T-helper 17 cell (primary cell): Measurements from ENCODE around the gene ACTN2. TPM values are rescaled to one million over a fixed set of nuclear protein-coding genes. Genes with fewer than 3 reads are reported as not detected.

Source experiments
- ATAC-seq: fragments of 150-1000 bp; cut with Tn5 transposase; 2 replicates; pipeline ENCODE4 v1.10.0; 2021; ENCODE audit warnings: mild to moderate bottlenecking, moderate library complexity
- DNase-seq, 3 donors: peaks; one replicate each; pipeline versions ENCODE4 v3.0.0 to v3.0.0-alpha.2; 2020 to 2021
- H3K9me3 ChIP-seq: one replicate; pipeline ENCODE4 v1.7.0; 2013; ENCODE audit warnings: low read length, mild to moderate bottlenecking; ENCODE audit not compliant: control insufficient read depth, poor library complexity, severe bottlenecking
- H3K27ac Mint-ChIP-seq: one replicate; pipeline ENCODE4 v1.8.0; 2022; ENCODE audit warnings: mild to moderate bottlenecking, moderate library complexity, mixed read lengths
- H3K27me3 Mint-ChIP-seq: one replicate; pipeline ENCODE4 v1.8.0; 2022; ENCODE audit warnings: mixed read lengths
- H3K36me3 Mint-ChIP-seq: one replicate; pipeline ENCODE4 v1.8.0; 2022; ENCODE audit warnings: low read depth, mixed read lengths
- H3K4me1 Mint-ChIP-seq: one replicate; pipeline ENCODE4 v1.8.0; 2022; ENCODE audit warnings: mild to moderate bottlenecking, mixed read lengths
- H3K4me3 Mint-ChIP-seq: one replicate; pipeline ENCODE4 v1.8.0; 2022; ENCODE audit warnings: mild to moderate bottlenecking, moderate library complexity, mixed read lengths
- total RNA-seq, 4 donors: library from RNA in 2 of 4; stranded (reverse) in 2 of 4; gene quantifications; one replicate each; pipeline ENCODE4 v1.2.3 and lab custom pipeline; 2022 to 2026

ACTN2 gene
- total RNA-seq, 2 donors from 2014 or later = not detected

DNA sequence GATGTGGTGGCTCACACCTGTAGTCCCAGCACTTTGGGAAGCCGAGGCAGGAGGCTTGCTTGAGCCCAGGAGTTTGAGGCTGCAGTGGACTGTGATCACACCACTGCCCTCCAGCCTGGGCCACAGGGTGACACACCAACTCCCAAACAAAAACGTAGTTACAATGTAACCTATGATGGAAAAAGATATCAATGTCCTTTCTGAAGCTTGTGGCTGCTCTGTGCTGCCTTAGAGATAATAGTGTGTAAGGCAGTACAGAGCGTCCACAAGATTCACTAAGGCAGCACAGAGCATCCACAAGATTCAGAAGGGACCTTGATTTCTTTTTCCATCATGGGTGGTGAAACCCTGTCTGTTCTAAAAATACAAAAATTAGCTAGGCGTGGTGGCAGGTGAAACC, 42.5 kb downstream of the ACTN2 start:
- Mint-ChIP-seq H3K4me1 (peaks cover 3% of the 10 kb centered on the region), H3K36me3 (peaks cover 2% of the 10 kb centered on the region), H3K27ac (no peak overlapping the region), H3K27me3 (peaks cover 33% of the 10 kb centered on the region), H3K4me3 (no peak overlapping the region)
- no peak for ATAC-seq
- no peak for DNase-seq
- H3K9me3 ChIP-seq = no peaks in the 10 kb centered on the region

DNA sequence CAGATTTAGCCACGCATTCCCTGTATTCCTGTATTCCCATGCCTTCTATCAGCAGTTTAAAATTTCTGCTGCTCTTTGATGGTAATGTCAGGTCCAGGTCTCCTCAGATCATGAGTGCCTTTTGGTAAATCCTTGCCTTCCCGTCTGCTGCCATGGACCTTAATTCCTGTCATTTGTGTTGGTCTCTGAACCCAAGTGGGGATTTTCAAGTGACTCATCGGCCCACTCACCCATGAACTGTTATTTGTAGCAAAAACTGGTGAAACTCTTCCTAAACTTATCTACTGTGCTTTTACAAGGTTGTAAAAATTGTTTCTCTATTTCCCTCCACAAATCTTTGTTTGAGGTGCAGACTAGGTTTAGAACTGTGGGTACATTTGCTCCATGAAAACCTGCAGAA, 47.4 kb downstream of the ACTN2 start:
- ATAC-seq = no peak
- H3K36me3 Mint-ChIP-seq = no peaks in the 10 kb centered on the region
- H3K27me3 Mint-ChIP-seq = peaks cover 29% of the 10 kb centered on the region
- no peak overlapping the region for H3K27ac Mint-ChIP-seq
- H3K4me3 Mint-ChIP-seq = no peak overlapping the region
- H3K9me3 ChIP-seq = no peaks in the 10 kb centered on the region
- peaks cover 2% of the 10 kb centered on the region for H3K4me1 Mint-ChIP-seq
- DNase-seq = no peak

DNA sequence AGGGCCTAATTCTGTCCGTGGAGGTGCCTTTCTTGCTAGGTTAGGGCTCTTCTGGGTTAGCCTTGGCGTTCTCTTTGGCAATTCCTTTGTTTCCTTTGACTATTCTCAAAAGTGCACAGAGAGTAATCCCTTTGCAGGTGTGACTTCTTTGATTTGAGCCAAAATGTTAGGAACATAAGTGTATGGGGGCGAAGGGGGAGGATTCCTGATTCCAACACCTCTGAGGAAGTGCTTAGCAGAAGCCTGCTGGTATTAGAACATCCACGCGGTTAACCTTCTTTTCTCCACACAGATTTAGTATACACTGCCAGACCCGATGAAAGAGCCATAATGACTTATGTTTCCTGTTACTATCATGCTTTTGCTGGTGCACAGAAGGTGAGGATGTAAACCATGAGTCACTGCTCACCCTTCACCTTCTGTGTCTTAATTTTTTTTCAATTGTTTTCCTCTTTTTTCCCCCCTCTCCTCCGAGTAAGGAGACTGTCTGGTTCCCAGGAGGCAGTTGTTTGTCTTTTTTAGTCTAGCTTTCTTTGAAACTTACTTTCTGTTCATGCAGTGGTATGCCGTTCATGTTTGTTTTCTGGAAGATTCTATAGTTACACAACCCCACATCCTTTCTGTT, 48.0 kb downstream of the ACTN2 start:
- ATAC-seq (no peak), DNase-seq (no peak)
- peaks cover 29% of the 10 kb centered on the region for H3K27me3 Mint-ChIP-seq
- H3K4me3 Mint-ChIP-seq = no peak overlapping the region
- no peaks in the 10 kb centered on the region for H3K36me3 Mint-ChIP-seq
- H3K9me3 ChIP-seq = no peaks in the 10 kb centered on the region
- no peak overlapping the region for H3K27ac Mint-ChIP-seq
- peaks cover 2% of the 10 kb centered on the region for H3K4me1 Mint-ChIP-seq

DNA sequence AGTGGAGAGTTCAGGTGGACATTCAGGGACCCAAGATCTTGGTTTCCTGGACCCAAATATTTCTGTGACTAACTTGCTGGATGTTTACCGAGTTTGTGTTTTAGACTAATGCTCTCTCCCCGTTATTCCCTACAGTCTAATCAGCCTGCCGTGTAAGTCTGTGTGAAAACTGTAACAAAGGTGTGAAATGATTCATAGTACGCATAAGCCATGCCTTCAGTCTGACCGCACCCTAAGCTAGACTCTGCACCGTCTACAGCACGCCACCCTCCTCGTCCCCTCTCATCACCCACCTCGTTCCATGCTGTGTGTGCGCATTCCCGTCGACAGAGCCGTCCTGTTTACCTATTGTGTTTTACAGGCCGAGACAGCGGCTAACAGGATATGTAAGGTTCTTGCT, 50.5 kb downstream of the ACTN2 start:
- no peak for ATAC-seq
- H3K27me3 Mint-ChIP-seq = peaks cover 34% of the 10 kb centered on the region
- peaks cover 4% of the 10 kb centered on the region for H3K36me3 Mint-ChIP-seq

DNA sequence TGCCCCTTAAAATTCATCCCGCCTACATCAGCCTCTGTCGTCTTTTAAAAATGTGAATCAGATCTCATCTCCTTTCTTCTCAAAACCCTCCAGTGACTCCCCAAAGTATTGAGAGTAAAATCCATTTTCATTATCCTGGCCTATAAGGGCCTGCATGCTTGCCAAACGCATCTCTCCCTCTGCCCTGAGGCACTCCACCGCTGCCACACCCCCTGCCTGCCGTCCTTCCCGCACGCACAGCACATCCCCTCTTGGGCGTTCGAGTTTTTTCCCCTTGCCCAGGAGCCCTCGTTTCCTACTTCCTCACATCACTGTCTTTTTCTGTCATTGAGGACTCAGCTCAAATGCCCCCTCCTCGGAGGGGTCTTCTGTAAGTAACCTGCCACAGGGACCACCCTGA, 55.5 kb downstream of the ACTN2 start:
- ATAC-seq (no peak), DNase-seq (no peak)
- Mint-ChIP-seq H3K27ac (no peak overlapping the region), H3K27me3 (peaks cover 41% of the 10 kb centered on the region), H3K36me3 (peaks cover 4% of the 10 kb centered on the region), H3K4me3 (no peak overlapping the region), H3K4me1 (no peaks in the 10 kb centered on the region)
- H3K9me3 ChIP-seq = no peaks in the 10 kb centered on the region

More for the DNA sequence above, 50.5 kb downstream of the ACTN2 start:
- H3K4me3 Mint-ChIP-seq = no peak overlapping the region
- H3K9me3 ChIP-seq = no peaks in the 10 kb centered on the region
- peaks cover 2% of the 10 kb centered on the region for H3K4me1 Mint-ChIP-seq
- H3K27ac Mint-ChIP-seq = no peak overlapping the region
- no peak for DNase-seq

DNA sequence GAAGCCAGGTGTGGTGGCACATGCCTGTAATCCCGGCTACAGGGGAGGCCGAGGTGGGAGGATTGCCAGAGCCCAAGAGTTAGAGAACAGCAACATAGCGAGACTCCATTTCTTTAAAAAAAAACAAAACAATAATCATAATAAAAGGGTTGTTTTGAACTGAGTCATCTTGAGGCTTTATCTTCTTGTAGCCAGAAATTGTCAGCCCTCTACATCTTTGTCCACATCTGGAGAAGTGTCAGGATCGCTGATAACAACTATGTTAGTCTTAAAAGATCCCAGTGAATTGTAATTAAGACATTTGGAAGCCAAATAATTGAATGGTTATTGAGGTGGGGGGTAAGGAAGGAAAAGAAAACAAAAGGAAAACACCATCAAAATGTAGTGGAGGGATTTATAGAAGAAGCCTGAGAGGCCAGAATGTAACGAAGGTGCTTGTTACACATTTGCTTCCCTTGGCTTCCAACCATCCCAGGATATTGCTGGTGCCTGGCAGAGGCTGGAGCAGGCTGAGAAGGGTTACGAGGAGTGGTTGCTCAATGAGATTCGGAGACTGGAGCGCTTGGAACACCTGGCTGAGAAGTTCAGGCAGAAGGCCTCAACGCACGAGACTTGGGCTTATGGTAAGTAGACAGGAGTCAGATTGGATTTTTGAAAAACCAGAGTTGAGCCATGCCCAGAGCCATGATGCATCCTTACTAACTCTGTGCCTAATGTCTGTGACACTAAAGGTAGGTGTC, 56.3 kb downstream of the ACTN2 start:
- Mint-ChIP-seq H3K27me3 (peaks cover 47% of the 10 kb centered on the region), H3K27ac (no peak overlapping the region), H3K4me3 (no peak overlapping the region), H3K36me3 (peaks cover 4% of the 10 kb centered on the region), H3K4me1 (no peaks in the 10 kb centered on the region)
- no peak for ATAC-seq
- no peaks in the 10 kb centered on the region for H3K9me3 ChIP-seq
- no peak for DNase-seq

DNA sequence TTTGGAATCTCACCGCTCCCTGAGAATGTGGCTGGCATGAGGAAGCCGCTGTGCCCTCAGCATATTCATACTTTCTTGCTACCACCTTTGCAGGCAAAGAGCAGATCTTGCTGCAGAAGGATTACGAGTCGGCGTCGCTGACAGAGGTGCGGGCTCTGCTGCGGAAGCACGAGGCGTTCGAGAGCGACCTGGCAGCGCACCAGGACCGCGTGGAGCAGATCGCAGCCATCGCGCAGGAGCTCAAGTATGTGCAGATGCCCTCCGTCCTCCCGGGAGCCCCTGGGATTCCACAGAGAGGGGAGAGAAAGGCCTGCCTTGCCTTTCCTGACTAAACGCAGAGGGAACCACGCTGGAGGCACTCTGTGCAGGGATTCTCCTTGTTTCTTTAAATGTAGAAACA, 58.2 kb downstream of the ACTN2 start:
- H3K4me3 Mint-ChIP-seq = no peak overlapping the region
- ATAC-seq = no peak
- H3K36me3 Mint-ChIP-seq = peaks cover 4% of the 10 kb centered on the region
- H3K9me3 ChIP-seq = no peaks in the 10 kb centered on the region
- peaks cover 61% of the 10 kb centered on the region for H3K27me3 Mint-ChIP-seq
- H3K4me1 Mint-ChIP-seq = no peaks in the 10 kb centered on the region
- no peak for DNase-seq
- H3K27ac Mint-ChIP-seq = no peak overlapping the region

DNA sequence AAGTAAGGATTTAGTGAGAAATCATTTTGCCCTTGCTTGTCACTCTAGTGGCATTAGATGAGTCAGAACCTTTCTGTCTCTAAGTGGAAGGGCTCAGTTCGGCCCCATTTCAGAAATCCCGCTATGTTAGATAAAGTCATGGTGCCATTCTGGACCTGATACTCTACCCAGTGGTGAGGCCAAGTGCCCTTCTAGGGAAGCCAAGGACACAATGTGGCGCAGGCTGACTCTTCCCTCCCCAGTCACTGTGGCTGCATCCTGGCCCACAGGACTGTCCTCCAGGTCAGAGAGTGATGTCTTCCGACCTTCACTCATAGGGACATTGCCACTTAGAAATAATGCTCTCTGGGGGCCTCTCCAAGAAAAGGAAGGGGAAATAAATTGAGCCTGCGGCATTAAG, 60.5 kb downstream of the ACTN2 start:
- no peak for ATAC-seq
- Mint-ChIP-seq H3K4me1 (no peaks in the 10 kb centered on the region), H3K27me3 (peaks cover 55% of the 10 kb centered on the region), H3K4me3 (no peak overlapping the region), H3K27ac (no peak overlapping the region), H3K36me3 (no peaks in the 10 kb centered on the region)
- no peaks in the 10 kb centered on the region for H3K9me3 ChIP-seq
- no peak for DNase-seq

DNA sequence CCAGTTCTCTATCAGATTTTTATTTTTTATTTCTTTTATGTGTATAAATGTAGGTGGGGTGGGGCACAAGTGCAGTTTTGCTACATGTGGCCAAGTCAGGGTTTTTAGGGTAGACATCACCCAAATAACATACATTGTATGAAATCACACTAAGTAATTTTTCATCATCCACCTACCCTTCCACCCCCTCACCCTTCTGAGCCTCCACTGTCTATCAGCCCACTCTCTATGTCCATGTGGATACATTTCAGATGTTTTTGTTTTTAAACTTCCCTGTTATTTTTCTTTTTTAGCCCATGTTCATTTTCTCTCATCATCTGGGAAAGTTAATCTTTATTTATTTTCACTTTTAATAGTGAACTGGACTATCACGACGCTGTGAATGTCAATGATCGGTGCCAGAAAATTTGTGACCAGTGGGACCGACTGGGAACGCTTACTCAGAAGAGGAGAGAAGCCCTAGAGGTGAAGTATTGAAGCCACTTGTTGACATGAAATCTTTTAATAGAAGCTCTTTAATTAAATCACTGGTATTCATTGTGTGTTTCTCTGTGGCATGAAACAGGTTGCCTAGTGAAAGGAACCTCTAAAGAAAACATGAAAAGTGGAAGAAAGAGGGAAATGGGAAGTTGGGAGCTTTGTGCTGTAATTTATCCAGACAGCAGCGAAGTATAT, 61.1 kb downstream of the ACTN2 start:
- no peaks in the 10 kb centered on the region for H3K36me3 Mint-ChIP-seq

DNA sequence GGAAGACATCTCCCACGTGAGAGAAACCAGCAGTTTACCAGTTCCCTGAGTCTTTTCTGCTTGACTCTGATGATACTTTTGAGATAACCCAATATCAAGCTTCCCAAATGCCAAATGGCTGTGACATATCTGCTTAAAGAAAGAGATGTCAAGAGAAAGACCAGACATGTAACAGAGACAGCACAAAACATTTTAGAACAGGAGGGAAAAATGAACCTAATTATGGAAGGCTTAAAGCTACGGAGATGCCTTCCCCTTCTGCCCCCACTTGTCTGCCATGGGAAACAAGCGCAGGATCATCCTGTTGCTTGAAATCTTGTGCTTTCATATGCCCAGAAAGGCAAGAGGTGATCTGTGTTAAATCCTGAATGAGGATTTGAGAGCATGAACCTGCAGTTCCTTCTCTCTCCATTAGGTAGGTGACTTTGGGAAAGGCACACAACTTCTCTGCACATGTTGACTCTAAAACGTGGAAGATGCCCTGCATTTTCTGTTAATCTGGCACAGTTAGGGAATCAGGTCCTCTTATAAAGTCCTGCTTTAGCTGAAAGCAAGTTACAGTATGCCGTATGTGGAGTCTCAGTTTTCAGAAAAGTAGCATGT, 62.1 kb downstream of the ACTN2 start:
- peaks cover 45% of the 10 kb centered on the region for H3K27me3 Mint-ChIP-seq
- no peak overlapping the region for H3K4me3 Mint-ChIP-seq

More for the DNA sequence above, 61.1 kb downstream of the ACTN2 start:
- DNase-seq (no peak), ATAC-seq (no peak)
- H3K27ac Mint-ChIP-seq = no peak overlapping the region
- peaks cover 54% of the 10 kb centered on the region for H3K27me3 Mint-ChIP-seq
- H3K4me1 Mint-ChIP-seq = peaks cover 2% of the 10 kb centered on the region
- no peaks in the 10 kb centered on the region for H3K9me3 ChIP-seq
- no peak overlapping the region for H3K4me3 Mint-ChIP-seq

DNA sequence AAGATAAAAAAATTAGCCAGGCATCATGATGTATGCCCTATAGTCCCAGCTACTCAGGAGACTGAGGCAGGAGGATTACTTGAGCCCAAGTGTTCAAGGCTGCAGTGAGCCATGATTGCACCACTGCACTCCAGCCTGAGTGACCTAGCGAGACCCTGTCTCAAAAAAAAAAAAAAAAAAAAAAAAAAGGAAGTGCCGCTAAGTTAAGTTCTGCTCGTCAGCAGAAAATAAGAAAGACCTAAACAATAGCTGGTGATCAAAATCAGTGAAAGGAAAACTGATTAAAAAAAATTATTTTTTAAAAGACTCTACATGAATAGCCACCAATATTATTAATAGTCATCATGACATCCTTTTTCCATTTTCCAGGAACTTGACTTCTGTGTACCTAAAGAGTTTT, 64.6 kb downstream of the ACTN2 start:
- Mint-ChIP-seq H3K27me3 (peaks cover 49% of the 10 kb centered on the region), H3K36me3 (no peaks in the 10 kb centered on the region), H3K4me1 (peaks cover 2% of the 10 kb centered on the region), H3K4me3 (no peak overlapping the region), H3K27ac (no peak overlapping the region)
- ATAC-seq = no peak
- no peak for DNase-seq
- no peaks in the 10 kb centered on the region for H3K9me3 ChIP-seq

More for the DNA sequence above, 62.1 kb downstream of the ACTN2 start:
- DNase-seq = no peak
- Mint-ChIP-seq H3K27ac (no peak overlapping the region), H3K4me1 (peaks cover 2% of the 10 kb centered on the region), H3K36me3 (no peaks in the 10 kb centered on the region)
- no peak for ATAC-seq
- H3K9me3 ChIP-seq = no peaks in the 10 kb centered on the region

DNA sequence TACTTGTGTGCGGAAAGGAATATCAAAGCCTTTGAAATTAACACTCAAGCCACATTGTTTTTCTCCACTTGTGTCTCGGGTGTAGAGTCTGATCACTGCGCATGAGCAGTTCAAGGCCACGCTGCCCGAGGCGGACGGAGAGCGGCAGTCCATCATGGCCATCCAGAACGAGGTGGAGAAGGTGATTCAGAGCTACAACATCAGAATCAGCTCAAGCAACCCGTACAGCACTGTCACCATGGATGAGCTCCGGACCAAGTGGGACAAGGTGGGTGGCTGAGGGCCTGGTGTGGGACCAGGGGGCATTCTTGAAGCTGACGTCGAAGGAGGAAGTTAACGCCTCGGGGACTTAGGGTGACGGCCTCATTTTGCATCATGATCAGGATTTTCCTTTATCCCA, 65.1 kb downstream of the ACTN2 start:
- no peak for DNase-seq
- Mint-ChIP-seq H3K4me3 (no peak overlapping the region), H3K27ac (no peak overlapping the region), H3K27me3 (peaks cover 47% of the 10 kb centered on the region), H3K36me3 (no peaks in the 10 kb centered on the region), H3K4me1 (peaks cover 2% of the 10 kb centered on the region)
- no peaks in the 10 kb centered on the region for H3K9me3 ChIP-seq
- no peak for ATAC-seq

DNA sequence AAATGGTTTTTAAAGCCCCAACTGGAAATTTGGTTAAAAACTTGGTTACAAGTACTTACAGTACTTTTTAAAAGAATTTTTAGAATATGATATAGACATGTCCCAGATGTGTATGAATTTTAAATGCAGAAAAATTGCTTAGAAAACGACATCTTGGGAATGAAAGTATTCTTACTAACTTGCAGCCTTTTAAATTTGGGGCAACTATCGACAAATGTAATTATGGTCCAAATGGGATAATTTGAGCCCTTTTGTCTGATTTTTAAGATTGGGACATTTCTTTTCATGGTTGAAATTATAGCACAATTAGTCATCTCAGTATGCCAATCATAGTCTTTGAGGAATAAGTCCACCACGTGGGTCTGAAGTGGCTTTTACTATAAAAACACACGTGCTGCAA, 65.6 kb downstream of the ACTN2 start:
- H3K4me3 Mint-ChIP-seq = no peak overlapping the region
- peaks cover 2% of the 10 kb centered on the region for H3K4me1 Mint-ChIP-seq
- no peaks in the 10 kb centered on the region for H3K9me3 ChIP-seq
- no peak for ATAC-seq
- no peaks in the 10 kb centered on the region for H3K36me3 Mint-ChIP-seq
- DNase-seq = no peak
- H3K27me3 Mint-ChIP-seq = peaks cover 42% of the 10 kb centered on the region
- H3K27ac Mint-ChIP-seq = no peak overlapping the region
